ENCODE results near the gene MYO18A.

- no peak for TF ChIP-seq ZNF274 (IDR thresholded peaks at IDR 0.05; ENCODE audit: low read depth, low read length)
- no peak for TF ChIP-seq YY1 (IDR thresholded peaks at IDR 0.05; ENCODE audit: insufficient read depth, insufficient read length)
- TF ChIP-seq SUZ12 (IDR thresholded peaks at IDR 0.05; ENCODE audit: extremely low read depth, insufficient read depth, insufficient read length) = no peak
Measured at GRCh38 chr17:29058391-29058790, 121.8 kb downstream of the MYO18A start.
